NCI-H774 (cell line): Measurements from ENCODE around the gene IDI2.
"Not testable (repeated sequence)": the region's sequence is repeated elsewhere in the genome, so short reads cannot be mapped to it uniquely, and the experiment has no call there.

Source experiments
- DNase-seq: peaks from one replicate; lab custom pipeline; 2025; lab: John Stamatoyannopoulos, UW

IDI2 gene

GRCh38 chr10:1025683-1026082, at the start of gene IDI2:
Gene IDI2 (minus strand): TSS chr10:1025859. CDS start chr10:1024723, 1,136 bp downstream.
- DNase-seq: no peak

- no peak for DNase-seq
These were observed 49.2 kb upstream of the IDI2 start for GRCh38 chr10:1074748-1075308.

GRCh38 chr10:1074052-1074747, 48.5 kb upstream of the IDI2 start:
- no peak for DNase-seq

GRCh38 chr10:1070919-1071318, 45.3 kb upstream of the IDI2 start:
- DNase-seq: no peak

- DNase-seq: no peak
These were observed 43.0 kb upstream of the IDI2 start for GRCh38 chr10:1068380-1069361.

GRCh38 chr10:1066734-1067133, 41.1 kb upstream of the IDI2 start:
- DNase-seq: not testable (repeated sequence)

- no peak for DNase-seq
These were observed 39.2 kb upstream of the IDI2 start for GRCh38 chr10:1064964-1065247.

GRCh38 chr10:1063232-1063865, 37.7 kb upstream of the IDI2 start:
- DNase-seq: no peak

GRCh38 chr10:1061930-1062774, 36.5 kb upstream of the IDI2 start:
- no peak for DNase-seq

- no peak for DNase-seq
These were observed 34.2 kb upstream of the IDI2 start for GRCh38 chr10:1059902-1060301.

GRCh38 chr10:1058017-1058416, 32.4 kb upstream of the IDI2 start:
- no peak for DNase-seq

- DNase-seq: no peak
These were observed 31.5 kb upstream of the IDI2 start for GRCh38 chr10:1057106-1057657.

- DNase-seq: peak; percentile 72
These were observed 30.9 kb upstream of the IDI2 start, which contains the start of gene WDR37 for GRCh38 chr10:1056326-1057105. Gene WDR37 (plus strand): TSS chr10:1056385. CDS start chr10:1072156, 15,771 bp downstream.

GRCh38 chr10:1054684-1055083, 29.0 kb upstream of the IDI2 start:
- no peak for DNase-seq

- no peak for DNase-seq
These were observed 24.9 kb upstream of the IDI2 start for GRCh38 chr10:1050554-1050953.

GRCh38 chr10:1050145-1050544, 24.5 kb upstream of the IDI2 start:
- DNase-seq: no peak

GRCh38 chr10:1049425-1049958, 23.8 kb upstream of the IDI2 start:
- no peak for DNase-seq

- DNase-seq: peak; percentile 98
These were observed 23.2 kb upstream of the IDI2 start, which contains the start of gene IDI1 for GRCh38 chr10:1048732-1049424. Gene IDI1 (minus strand): TSS chr10:1049119. CDS start chr10:1049003, 116 bp downstream.

- DNase-seq: no peak
These were observed 22.7 kb upstream of the IDI2 start for GRCh38 chr10:1048349-1048731.
